ENCODE results near the gene MPPE1.

- TF ChIP-seq CTCF (IDR thresholded peaks at IDR 0.05; ENCODE audit: low read depth, low read length) = no peak
- TF ChIP-seq EZH2phosphoT487 (IDR thresholded peaks at IDR 0.05; ENCODE audit: low read depth) = no peak
These were observed 43.6 kb downstream of the MPPE1 start for GRCh38 chr18:11864471-11864870.

All from OCI-LY3 (cell line).